GM21717 (cell line): ENCODE data around the gene C13orf46.
"Not testable (repeated sequence)": the region's sequence is repeated elsewhere in the genome, so short reads cannot be mapped to it uniquely, and the experiment has no call there.

ENCODE experiments used
- ATAC-seq: cut with Tn5 transposase; IDR thresholded peaks from one replicate; pipeline ENCODE4 v1.9.1; 2021; ENCODE audit warnings: mild to moderate bottlenecking, moderate library complexity; ENCODE audit not compliant: unreplicated experiment

The C13orf46 gene

GRCh38 chr13:113995051-113995601 lies 21.2 kb upstream of the C13orf46 start:
- ATAC-seq, result no peak

- no peak for ATAC-seq
Measured at GRCh38 chr13:113992276-113993005, 18.6 kb upstream of the C13orf46 start.

GRCh38 chr13:113991676-113992179 lies 17.9 kb upstream of the C13orf46 start:
- ATAC-seq, result no peak

GRCh38 chr13:113991191-113991669 lies 17.4 kb upstream of the C13orf46 start:
- ATAC-seq, result no peak

- no peak for ATAC-seq
Measured at GRCh38 chr13:113990321-113990837, 16.5 kb upstream of the C13orf46 start.

GRCh38 chr13:113989585-113990300 lies 15.9 kb upstream of the C13orf46 start:
- no peak for ATAC-seq

GRCh38 chr13:113988859-113989258 lies 15.0 kb upstream of the C13orf46 start:
- ATAC-seq, result not testable (repeated sequence)

GRCh38 chr13:113982296-113982661 lies 8.4 kb upstream of the C13orf46 start:
- no peak for ATAC-seq

- ATAC-seq, result no peak
Measured at GRCh38 chr13:113981611-113982295, 7.9 kb upstream of the C13orf46 start.

GRCh38 chr13:113981194-113981605 lies 7.3 kb upstream of the C13orf46 start:
- ATAC-seq, result no peak

- no peak for ATAC-seq
Measured at GRCh38 chr13:113980489-113981064, 6.7 kb upstream of the C13orf46 start.

- ATAC-seq, result no peak
Measured at GRCh38 chr13:113979791-113980471, 6.1 kb upstream of the C13orf46 start.

- no peak for ATAC-seq
Measured at GRCh38 chr13:113978741-113979481, 5.0 kb upstream of the C13orf46 start.

- no peak for ATAC-seq
Measured at GRCh38 chr13:113977976-113978375, 4.1 kb upstream of the C13orf46 start.

- ATAC-seq, result no peak
Measured at GRCh38 chr13:113976711-113977684, 3.1 kb upstream of the C13orf46 start.

GRCh38 chr13:113975416-113975815 lies 1.5 kb upstream of the C13orf46 start:
- no peak for ATAC-seq

GRCh38 chr13:113974304-113975281 lies 717 bp upstream of the C13orf46 start:
- no peak for ATAC-seq
